Large intestine (tissue), 3 donors: ENCODE measurements around the gene MCRIP2. TPM values are rescaled to one million over a fixed set of nuclear protein-coding genes. Genes with fewer than 3 reads are reported as not detected.

Experiments
- DNase-seq, 2 donors: peaks; one replicate each; pipeline versions ENCODE4 v3.0.0 to v3.0.0-alpha.2; 2013
- H3K27ac ChIP-seq: one replicate; pipeline ENCODE4 v1.5.1; 2013; ENCODE audit warnings: low read length
- H3K27me3 ChIP-seq: 2 replicates; pipeline ENCODE4 v1.6.1; 2013; ENCODE audit warnings: low read length; ENCODE audit not compliant: control insufficient read depth, insufficient read depth
- H3K36me3 ChIP-seq: 2 replicates; pipeline ENCODE4 v1.6.1; 2013; ENCODE audit warnings: low read length; ENCODE audit not compliant: control insufficient read depth, insufficient read depth
- H3K4me1 ChIP-seq: one replicate; pipeline ENCODE4 v1.6.1; 2013; ENCODE audit warnings: low read length; ENCODE audit not compliant: control insufficient read depth, insufficient read depth
- H3K4me3 ChIP-seq: one replicate; pipeline ENCODE4 v1.5.1; 2013; ENCODE audit warnings: low read length
- H3K9me3 ChIP-seq: one replicate; pipeline ENCODE4 v1.6.1; 2013; ENCODE audit warnings: mild to moderate bottlenecking, low read depth, low read length, moderate library complexity; ENCODE audit not compliant: control insufficient read depth
- WGBS: methylation state at CpG from one replicate; pipeline ENCODE4 v1.1.5; 2013; ENCODE audit warnings: low lambda C conversion rate; ENCODE audit not compliant: insufficient coverage; 5-methylcytosine and 5-hydroxymethylcytosine counted together
- polyA plus RNA-seq: library from polyadenylated mRNA; unstranded; fragments of 120-200 nt; gene quantifications from one replicate; pipeline ENCODE4 v1.2.1, GENCODE V29; 2013

Gene MCRIP2
- polyA plus RNA-seq, 1 donor, result 43.3 TPM

DNA sequence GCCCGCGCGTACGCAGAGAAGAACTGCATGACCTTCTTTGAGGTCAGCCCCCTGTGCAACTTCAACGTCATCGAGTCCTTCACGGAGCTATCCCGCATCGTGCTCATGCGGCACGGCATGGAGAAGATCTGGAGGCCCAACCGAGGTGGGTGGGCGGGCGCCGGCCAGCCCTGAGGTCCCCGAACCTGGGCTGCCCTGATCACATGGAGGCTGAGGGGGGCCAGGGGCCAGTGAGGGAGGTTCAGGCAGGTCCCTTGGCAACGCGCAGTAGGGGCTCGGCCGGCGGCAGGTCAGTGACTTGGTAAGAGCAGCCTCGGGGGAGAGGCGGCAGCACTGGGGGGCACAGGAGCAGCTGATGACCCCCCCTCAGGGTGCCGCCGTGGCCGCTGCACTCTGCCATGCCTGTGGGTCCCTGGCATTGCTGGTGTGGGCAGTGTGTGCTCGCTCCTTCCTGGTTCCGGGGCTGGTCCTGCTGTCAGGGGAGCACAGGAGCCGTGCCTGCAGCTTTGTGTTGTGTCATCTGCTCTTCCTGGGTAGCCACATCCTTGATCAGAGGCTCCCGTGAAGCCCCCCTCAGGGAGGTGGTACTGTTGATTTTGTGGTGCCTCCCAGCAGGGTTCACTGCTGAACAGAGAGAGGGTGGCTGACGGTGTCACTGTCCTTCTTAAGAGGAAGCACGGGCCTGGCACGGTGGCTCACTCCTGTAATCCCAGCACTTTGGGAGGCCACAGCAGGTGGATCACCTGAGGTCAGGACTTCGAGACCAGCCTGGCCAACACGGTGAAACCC lies 15.5 kb upstream of the MCRIP2 start:
- H3K36me3 ChIP-seq, result peaks cover 38% of the 10 kb centered on the region
- no peak for DNase-seq
- H3K4me3 ChIP-seq, result no peak overlapping the region
- no CpG with 5 or more reads among the region's 35 CpGs for WGBS
- H3K27me3 ChIP-seq, result peaks cover 3% of the 10 kb centered on the region
- H3K4me1 ChIP-seq, result peaks cover 22% of the 10 kb centered on the region
- peaks cover 6% of the 10 kb centered on the region for H3K9me3 ChIP-seq
- no peak overlapping the region for H3K27ac ChIP-seq

DNA sequence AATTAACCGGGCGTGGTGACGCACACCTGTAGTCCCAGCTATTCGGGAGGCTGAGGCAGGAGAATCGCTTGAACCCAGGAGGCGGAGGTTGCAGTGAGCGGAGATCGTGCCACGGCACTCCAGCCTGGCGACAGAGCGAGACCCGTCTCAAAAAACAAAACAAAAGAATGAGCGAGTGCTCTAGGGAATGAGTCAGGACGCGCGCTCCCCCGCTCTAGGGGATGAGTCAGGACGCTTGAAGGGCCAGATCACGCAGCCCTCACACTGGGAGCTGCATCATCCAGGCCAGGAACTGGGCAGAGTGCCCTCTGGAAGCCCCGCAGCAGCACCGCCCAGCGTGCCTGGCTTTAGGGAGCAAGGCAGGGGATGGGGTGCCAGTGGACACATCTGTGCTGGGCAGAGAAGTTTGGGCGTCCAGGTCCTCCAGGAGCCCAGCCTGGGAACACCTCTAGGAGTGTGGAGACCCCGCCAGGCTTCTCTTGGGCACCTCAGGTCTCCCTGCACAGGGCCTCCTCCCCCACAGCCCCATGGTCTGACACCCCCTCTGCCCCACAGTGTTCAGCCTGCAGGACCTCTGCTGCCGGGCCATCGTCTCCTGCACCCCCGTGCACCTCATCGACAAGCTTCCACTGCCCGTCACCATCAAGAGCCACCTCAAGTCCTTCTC lies 14.7 kb upstream of the MCRIP2 start:
- DNase-seq, result no peak
- Histone ChIP-seq H3K27me3 (peaks cover 3% of the 10 kb centered on the region), H3K4me1 (peaks cover 19% of the 10 kb centered on the region), H3K27ac (no peak overlapping the region), H3K9me3 (peaks cover 6% of the 10 kb centered on the region), H3K4me3 (no peak overlapping the region), H3K36me3 (peaks cover 38% of the 10 kb centered on the region)
- no CpG with 5 or more reads among the region's 29 CpGs for WGBS

DNA sequence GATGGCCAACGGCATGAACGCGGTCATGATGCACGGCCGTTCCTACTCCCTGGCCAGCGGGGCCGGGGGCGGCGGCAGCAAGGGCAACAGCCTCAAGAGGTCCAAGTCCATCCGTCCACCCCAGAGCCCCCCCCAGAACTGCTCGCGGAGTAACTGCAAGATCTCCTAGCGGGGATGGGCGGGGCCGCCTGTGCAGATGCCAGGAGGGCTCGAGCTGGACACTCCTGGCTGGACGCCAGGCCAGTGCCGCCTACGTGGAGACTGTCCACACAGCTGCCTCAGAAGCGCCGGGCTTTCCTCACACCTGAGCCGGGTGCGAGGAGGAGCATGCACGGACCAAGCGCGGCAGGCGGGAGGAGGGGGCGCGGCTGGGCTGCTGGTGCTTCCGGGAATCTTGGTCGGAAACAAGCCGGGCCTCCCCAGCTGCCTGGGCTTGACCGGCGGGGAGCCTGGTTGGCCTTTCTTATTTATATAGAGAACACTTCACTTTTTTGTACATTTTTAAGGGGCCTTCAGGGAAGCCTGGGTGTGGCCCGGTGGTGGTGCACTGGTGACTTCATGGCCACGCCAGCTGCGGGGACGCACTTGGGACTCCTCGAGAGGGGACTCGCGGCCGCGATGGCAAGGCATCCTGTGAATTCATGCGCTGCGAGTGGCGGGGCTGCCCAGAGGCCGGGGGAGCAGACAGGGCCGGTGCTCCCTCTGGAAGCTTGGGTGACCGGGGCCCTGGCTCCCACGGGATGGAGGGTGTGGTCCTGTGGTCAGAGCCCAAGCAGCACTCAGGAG lies 14.0 kb upstream of the MCRIP2 start:
- peaks cover 36% of the 10 kb centered on the region for H3K36me3 ChIP-seq
- H3K9me3 ChIP-seq, result peaks cover 8% of the 10 kb centered on the region
- WGBS, result no CpG with 5 or more reads among the region's 50 CpGs
- no peak overlapping the region for H3K27ac ChIP-seq
- no peak for DNase-seq
- H3K4me3 ChIP-seq, result no peak overlapping the region
- H3K4me1 ChIP-seq, result peaks cover 19% of the 10 kb centered on the region
- peaks cover 3% of the 10 kb centered on the region for H3K27me3 ChIP-seq

DNA sequence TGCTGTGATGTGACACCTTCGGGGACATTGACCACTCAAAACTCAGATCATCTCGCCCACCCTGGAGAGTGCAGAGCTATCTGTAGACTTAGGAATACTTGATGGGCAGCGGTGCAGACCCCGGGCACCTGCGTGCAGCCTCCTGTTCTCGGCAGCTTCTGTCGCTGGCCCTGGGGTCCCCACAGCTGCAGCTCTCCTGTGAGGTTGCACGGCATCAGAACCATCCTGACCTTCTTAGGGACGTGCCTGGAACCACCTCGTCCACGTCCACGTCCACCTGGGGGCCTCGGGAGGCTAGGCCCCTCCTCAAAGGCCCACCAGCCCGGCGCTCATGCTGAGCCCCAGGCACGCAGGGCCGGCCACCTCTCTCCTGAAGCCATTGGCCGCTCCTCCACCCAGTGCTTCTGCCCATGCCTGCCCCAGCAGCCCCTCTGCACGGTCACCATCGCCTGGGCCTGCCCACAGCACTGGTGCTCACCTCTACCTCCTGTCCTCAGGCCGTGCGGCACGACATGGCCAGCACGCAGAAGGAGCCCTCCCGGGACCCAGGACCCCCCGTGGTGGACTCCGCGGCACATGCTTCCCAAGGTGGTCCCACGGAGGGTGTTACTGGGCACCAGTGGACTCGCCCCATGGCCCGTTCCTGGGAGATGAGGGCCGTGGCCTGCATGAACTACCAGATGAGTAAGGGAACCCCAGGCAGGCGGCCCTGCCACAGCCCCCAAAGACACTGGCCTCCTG lies 13.1 kb upstream of the MCRIP2 start:
- no CpG with 5 or more reads among the region's 33 CpGs for WGBS
- H3K27me3 ChIP-seq, result peaks cover 3% of the 10 kb centered on the region
- H3K4me1 ChIP-seq, result peaks cover 19% of the 10 kb centered on the region
- H3K27ac ChIP-seq, result no peak overlapping the region
- no peak for DNase-seq
- H3K36me3 ChIP-seq, result peaks cover 36% of the 10 kb centered on the region
- H3K4me3 ChIP-seq, result no peak overlapping the region
- peaks cover 8% of the 10 kb centered on the region for H3K9me3 ChIP-seq

DNA sequence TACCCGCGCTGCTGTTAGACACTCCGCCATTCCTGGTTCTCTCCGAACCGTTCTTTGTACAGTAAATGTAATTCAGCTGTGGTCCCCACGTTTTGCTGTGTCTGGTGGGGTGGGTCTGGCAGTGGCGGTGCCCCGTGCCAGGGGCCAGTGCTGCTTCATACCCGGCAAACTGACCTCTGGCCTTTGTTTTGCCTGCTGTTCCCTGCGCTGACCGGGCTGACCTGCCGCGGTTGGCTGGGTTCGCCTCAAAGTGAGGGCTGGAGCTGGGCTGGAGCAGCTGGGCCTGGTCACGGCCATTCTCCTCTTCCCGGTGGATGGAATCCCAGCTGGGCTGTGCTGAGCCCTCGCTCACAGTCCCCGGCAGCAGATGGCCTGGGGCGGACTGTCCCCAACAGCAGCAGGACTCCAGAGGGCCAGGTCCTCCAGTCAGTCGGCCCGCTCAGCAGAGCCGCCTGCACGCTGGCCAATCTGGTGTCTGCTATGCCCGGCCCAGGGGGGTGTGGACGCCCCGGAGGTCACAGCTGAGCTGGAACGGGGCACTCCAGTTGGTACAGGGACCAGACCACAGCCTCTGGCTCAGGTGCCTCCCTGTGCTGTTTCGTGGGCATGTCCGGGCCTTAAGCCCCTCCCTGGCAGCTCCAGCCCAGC lies 12.3 kb upstream of the MCRIP2 start:
- no CpG with 5 or more reads among the region's 29 CpGs for WGBS
- Histone ChIP-seq H3K27ac (no peak overlapping the region), H3K9me3 (peaks cover 8% of the 10 kb centered on the region), H3K27me3 (peaks cover 3% of the 10 kb centered on the region), H3K36me3 (peaks cover 43% of the 10 kb centered on the region), H3K4me1 (peaks cover 19% of the 10 kb centered on the region), H3K4me3 (no peak overlapping the region)
- DNase-seq, result no peak

DNA sequence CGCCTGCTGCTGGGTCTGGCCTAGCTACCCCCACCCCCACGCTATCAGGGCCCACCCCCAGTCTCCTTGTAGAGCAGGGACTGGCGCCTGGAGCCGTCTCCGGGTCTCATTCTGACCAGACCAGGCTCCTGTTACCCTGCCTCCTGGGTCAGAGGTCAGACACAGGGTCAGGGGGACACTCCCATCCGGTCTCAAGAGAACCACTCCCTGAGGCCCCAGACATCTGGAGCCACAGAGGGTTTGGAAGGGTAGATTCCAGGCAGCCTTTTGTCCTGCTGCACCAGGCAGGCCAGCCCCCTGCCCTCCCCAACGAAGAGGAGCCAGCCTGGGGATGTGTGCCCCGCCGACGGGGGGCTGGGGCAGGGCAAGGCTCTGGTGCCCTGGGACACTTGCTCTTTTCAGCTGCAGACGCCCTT lies 11.8 kb upstream of the MCRIP2 start:
- DNase-seq, result no peak
- no CpG with 5 or more reads among the region's 11 CpGs for WGBS
- Histone ChIP-seq H3K27me3 (peaks cover 3% of the 10 kb centered on the region), H3K36me3 (peaks cover 44% of the 10 kb centered on the region), H3K27ac (no peak overlapping the region), H3K4me1 (peaks cover 19% of the 10 kb centered on the region), H3K9me3 (peaks cover 8% of the 10 kb centered on the region), H3K4me3 (no peak overlapping the region)

GRCh38 chr16:630249-630814 lies 11.3 kb upstream of the MCRIP2 start:
- H3K4me1 ChIP-seq, result peaks cover 20% of the 10 kb centered on the region
- no CpG with 5 or more reads among the region's 29 CpGs for WGBS
- no peak overlapping the region for H3K4me3 ChIP-seq
- H3K9me3 ChIP-seq, result peaks cover 8% of the 10 kb centered on the region
- DNase-seq, result no peak
- H3K27ac ChIP-seq, result no peak overlapping the region
- peaks cover 3% of the 10 kb centered on the region for H3K27me3 ChIP-seq
- peaks cover 42% of the 10 kb centered on the region for H3K36me3 ChIP-seq

GRCh38 chr16:630815-631405 lies 10.7 kb upstream of the MCRIP2 start, which contains the start of gene WFIKKN1:
WFIKKN1 (plus strand) TSS chr16:630985; CDS start chr16:631254, 269 bp downstream.
- WGBS, result no CpG with 5 or more reads among the region's 23 CpGs
- Histone ChIP-seq H3K4me1 (peaks cover 22% of the 10 kb centered on the region), H3K4me3 (no peak within 1 kb of the TSS), H3K27me3 (peaks cover 3% of the 10 kb centered on the region), H3K9me3 (peaks cover 7% of the 10 kb centered on the region), H3K27ac (no peak within 1 kb of the TSS), H3K36me3 (peaks cover 36% of the 10 kb centered on the region)
- peak in 1 of 2 donors; percentile 44 for DNase-seq

DNA sequence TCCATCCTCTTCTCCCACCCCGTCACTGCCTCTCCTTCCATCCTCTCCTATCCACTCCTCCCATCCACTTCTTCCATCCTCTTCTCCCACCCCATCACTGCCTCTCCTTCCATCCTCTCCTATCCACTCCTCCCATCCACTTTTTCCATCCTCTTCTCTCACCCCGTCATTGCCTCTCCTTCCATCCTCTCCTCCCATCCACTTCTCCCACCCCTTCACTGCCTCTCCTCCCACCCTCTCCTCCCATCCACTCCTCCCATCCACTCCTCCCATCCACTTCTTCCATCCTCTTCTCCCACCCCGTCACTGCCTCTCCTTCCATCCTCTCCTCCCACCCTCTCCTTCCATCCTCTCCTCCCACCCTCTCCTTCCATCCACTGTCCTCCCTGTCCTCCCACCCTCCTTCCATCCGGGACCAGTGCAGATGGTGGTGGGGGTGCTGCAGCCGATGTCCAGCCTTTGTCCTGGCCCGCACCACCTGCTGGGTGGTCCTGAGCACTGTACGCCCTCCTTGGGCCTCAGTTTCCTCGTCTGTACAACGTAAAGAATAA lies 9.7 kb upstream of the MCRIP2 start:
- H3K4me1 ChIP-seq, result peaks cover 22% of the 10 kb centered on the region
- no peak for DNase-seq
- H3K4me3 ChIP-seq, result no peak overlapping the region
- 9% methylated on average over 2 of the region's 9 CpGs for WGBS
- H3K36me3 ChIP-seq, result peaks cover 30% of the 10 kb centered on the region
- peaks cover 3% of the 10 kb centered on the region for H3K9me3 ChIP-seq
- H3K27me3 ChIP-seq, result peaks cover 3% of the 10 kb centered on the region
- H3K27ac ChIP-seq, result no peak overlapping the region
